Neural cell (in vitro differentiated cells): ENCODE measurements around the gene DHRS7. TPM values are rescaled to one million over a fixed set of nuclear protein-coding genes. Genes with fewer than 3 reads are reported as not detected.

ENCODE experiments used
- H2AFZ ChIP-seq: fragments of 200-600, 300-800 bp; sonication (generic), shearing (Covaris generic); 2 replicates; pipeline ENCODE4 v1.6.0; 2014; ENCODE audit warnings: low read depth, mild to moderate bottlenecking, antibody characterized with exemption, low read length, moderate library complexity
- H3F3A ChIP-seq: fragments of 200-600 bp; shearing (Covaris generic); 2 replicates; pipeline ENCODE4 v1.6.1; 2016; ENCODE audit warnings: mild to moderate bottlenecking, moderate library complexity, mixed read lengths, antibody characterized with exemption, low read length; ENCODE audit not compliant: insufficient read depth, poor library complexity, severe bottlenecking
- H3K27ac ChIP-seq: fragments of 200-600, 300-800 bp; sonication (generic), shearing (Covaris generic); 2 replicates; pipeline ENCODE4 v1.5.1; 2014; ENCODE audit warnings: mild to moderate bottlenecking, low read length, moderate library complexity
- H3K27me3 ChIP-seq: fragments of 300-800, 200-600 bp; sonication (generic), shearing (Covaris generic); 2 replicates; pipeline ENCODE4 v1.6.0; 2014; ENCODE audit warnings: mild to moderate bottlenecking, low read depth, low read length, moderate library complexity; ENCODE audit not compliant: insufficient read depth
- H3K36me3 ChIP-seq: fragments of 300-800, 200-600 bp; sonication (generic), shearing (Covaris generic); 2 replicates; pipeline ENCODE4 v1.5.1; 2014; ENCODE audit warnings: mild to moderate bottlenecking, antibody characterized with exemption, low read length, moderate library complexity; ENCODE audit not compliant: insufficient read depth
- H3K4me2 ChIP-seq: fragments of 300-800, 200-600 bp; sonication (generic), shearing (Covaris generic); 2 replicates; pipeline ENCODE4 v1.6.0; 2014; ENCODE audit warnings: mild to moderate bottlenecking, low read length
- H3K4me3 ChIP-seq: fragments of 300-800, 200-600 bp; sonication (generic), shearing (Covaris generic); 2 replicates; pipeline ENCODE4 v1.5.1; 2014; ENCODE audit warnings: mild to moderate bottlenecking, low read length, moderate library complexity
- H3K79me2 ChIP-seq: fragments of 200-600 bp; shearing (Covaris generic); replicated peaks from 2 replicates; pipeline ENCODE4 v1.6.0; 2014; ENCODE audit warnings: mild to moderate bottlenecking, low read length, moderate library complexity; ENCODE audit not compliant: insufficient read depth
- H3K9ac ChIP-seq: fragments of 300-800, 200-600 bp; sonication (generic), shearing (Covaris generic); 2 replicates; pipeline ENCODE4 v1.6.1; 2016; ENCODE audit warnings: mild to moderate bottlenecking, low read length, mixed read lengths
- H3K9me2 ChIP-seq: fragments of 200-600 bp; shearing (Covaris generic); 2 replicates; pipeline ENCODE4 v1.6.1; 2016; ENCODE audit warnings: mild to moderate bottlenecking, low read length, mixed read lengths; ENCODE audit not compliant: insufficient read depth
- H3K9me3 ChIP-seq: fragments of 200-600, 300-800 bp; sonication (generic), shearing (Covaris generic); 2 replicates; pipeline ENCODE4 v1.6.1; 2016; ENCODE audit warnings: mild to moderate bottlenecking, mixed run types, low read length, moderate library complexity, mixed read lengths
- H4K20me1 ChIP-seq: fragments of 200-600 bp; shearing (Covaris generic); 2 replicates; pipeline ENCODE4 v1.6.1; 2016; ENCODE audit warnings: mild to moderate bottlenecking, mixed run types; ENCODE audit not compliant: insufficient read depth
- CTCF ChIP-seq: fragments of 450-650 bp; IDR thresholded peaks from 2 replicates; pipeline ENCODE4 v1.5.1; 2014; ENCODE audit warnings: antibody characterized with exemption, mild to moderate bottlenecking, moderate library complexity; ENCODE audit not compliant: poor library complexity, severe bottlenecking
- EP300 ChIP-seq: fragments of 450-650 bp; conservative IDR thresholded peaks from 2 replicates; pipeline ENCODE4 v1.6.1; 2014; ENCODE audit warnings: antibody characterized with exemption, mild to moderate bottlenecking, moderate library complexity; ENCODE audit not compliant: poor library complexity, severe bottlenecking
- EZH2 ChIP-seq: fragments of 200-600, 300-800 bp; shearing (Covaris generic), sonication (generic); IDR thresholded peaks from 2 replicates; pipeline ENCODE4 v1.6.1; 2014; ENCODE audit warnings: antibody characterized with exemption, low read length, borderline replicate concordance, mild to moderate bottlenecking; ENCODE audit not compliant: insufficient read depth, poor library complexity, severe bottlenecking
- MXI1 ChIP-seq: fragments of 450-650 bp; conservative IDR thresholded peaks from 2 replicates; pipeline ENCODE4 v1.6.1; 2014; ENCODE audit warnings: antibody characterized with exemption, mild to moderate bottlenecking; ENCODE audit not compliant: poor library complexity, severe bottlenecking
- POLR2AphosphoS5 ChIP-seq: IDR thresholded peaks from 2 replicates; pipeline ENCODE4 v1.6.1; 2012
- RAD21 ChIP-seq: fragments of 450-650 bp; conservative IDR thresholded peaks from 2 replicates; pipeline ENCODE4 v1.6.1; 2014; ENCODE audit warnings: antibody characterized with exemption, mild to moderate bottlenecking, moderate library complexity
- REST ChIP-seq: IDR thresholded peaks from 2 replicates; pipeline ENCODE4 v1.6.1; 2012; ENCODE audit warnings: borderline replicate concordance
- SMC3 ChIP-seq: fragments of 450-650 bp; conservative IDR thresholded peaks from 2 replicates; pipeline ENCODE4 v1.6.1; 2014; ENCODE audit warnings: antibody characterized with exemption, mild to moderate bottlenecking, moderate library complexity; ENCODE audit not compliant: poor library complexity
- TAF1 ChIP-seq: IDR thresholded peaks from 2 replicates; pipeline ENCODE4 v1.6.1; 2012; ENCODE audit warnings: low read depth
- polyA plus RNA-seq: library from polyadenylated mRNA; depleted of rRNA; stranded (reverse); fragments of >200 nt; gene quantifications from 2 replicates; pipeline ENCODE4 v1.2.3, GENCODE V29; 2014

Gene DHRS7
- polyA plus RNA-seq, 1 donor from 2014 or later, result 89.6 TPM

- Histone ChIP-seq H3K79me2 (peaks cover 7% of the 10 kb centered on the region), H3K27ac (no peak overlapping the region), H3K36me3 (peaks cover 13% of the 10 kb centered on the region), H3K27me3 (no peaks in the 10 kb centered on the region), H4K20me1 (no peaks in the 10 kb centered on the region), H3K4me2 (no peak overlapping the region), H3K4me3 (no peak overlapping the region), H3K9me2 (no peaks in the 10 kb centered on the region), H3K9ac (no peak overlapping the region), H3F3A (no peaks in the 10 kb centered on the region), H3K9me3 (no peaks in the 10 kb centered on the region), H2AFZ (no peak overlapping the region)
- no peak for TF ChIP-seq TAF1
- no peak for TF ChIP-seq MXI1
- TF ChIP-seq POLR2AphosphoS5, result no peak
- no peak for TF ChIP-seq EP300
- TF ChIP-seq RAD21, result no peak
- TF ChIP-seq REST, result no peak
- no peak for TF ChIP-seq CTCF
- no peak for TF ChIP-seq SMC3
- no peak for TF ChIP-seq EZH2
Observed at GRCh38 chr14:60116181-60116580, 49.0 kb downstream of the DHRS7 start.

GRCh38 chr14:60114881-60115280 is 50.3 kb downstream of the DHRS7 start:
- Histone ChIP-seq H3K27me3 (no peaks in the 10 kb centered on the region), H3K36me3 (peaks cover 13% of the 10 kb centered on the region), H3K9me2 (no peaks in the 10 kb centered on the region), H3K4me2 (no peak overlapping the region), H3K9me3 (no peaks in the 10 kb centered on the region), H3K79me2 (peaks cover 18% of the 10 kb centered on the region), H3K9ac (no peak overlapping the region), H2AFZ (no peak overlapping the region), H3K27ac (no peak overlapping the region), H3F3A (no peaks in the 10 kb centered on the region), H4K20me1 (no peaks in the 10 kb centered on the region), H3K4me3 (no peak overlapping the region)
- TF ChIP-seq EZH2, result no peak
- TF ChIP-seq REST, result no peak
- TF ChIP-seq TAF1, result no peak
- TF ChIP-seq SMC3, result no peak
- TF ChIP-seq RAD21, result no peak
- TF ChIP-seq EP300, result no peak
- TF ChIP-seq MXI1, result no peak
- TF ChIP-seq CTCF, result no peak
- no peak for TF ChIP-seq POLR2AphosphoS5
